ENCODE measurements around the gene MLXIP.

DNA sequence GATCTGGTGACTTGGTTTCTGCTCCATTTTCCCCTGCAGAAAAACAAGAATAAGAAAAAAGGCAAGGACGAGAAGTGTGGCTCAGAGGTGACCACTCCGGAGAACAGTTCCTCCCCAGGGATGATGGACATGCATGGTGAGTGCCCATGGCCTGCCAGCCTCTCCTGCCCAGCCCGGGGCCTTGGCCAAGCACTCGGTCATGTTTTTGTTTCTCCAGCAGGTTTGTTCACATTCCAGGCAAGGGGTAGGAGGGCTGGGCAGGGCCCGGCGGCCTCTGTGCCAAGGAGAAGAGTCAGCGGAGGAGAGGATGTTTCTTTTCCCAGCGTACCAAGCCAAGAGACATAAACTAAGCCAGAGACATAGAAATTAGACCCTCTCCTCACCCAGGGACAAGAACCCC lies 43.3 kb upstream of the MLXIP start:
- no peak for TF ChIP-seq CTCF (IDR thresholded peaks at IDR 0.05; ENCODE audit: borderline replicate concordance, extremely low read depth, low read length, poor library complexity, severe bottlenecking)
- TF ChIP-seq EZH2 (IDR thresholded peaks at IDR 0.05; ENCODE audit: borderline replicate concordance, low read depth, low read length, severe bottlenecking), result no peak
